NCI-H2196 treated with DMSO at 0.1 percent for 48 hours (cell line): ENCODE measurements around the gene ADCY3.

Source experiments
- DNase-seq: peaks from one replicate; lab custom pipeline; 2025; ENCODE audit not compliant: unreplicated experiment; lab: John Stamatoyannopoulos, UW

Gene ADCY3

GRCh38 chr2:24920098-24920808 is at the start of gene ADCY3:
Gene ADCY3, minus strand, starts transcription at chr2:24920237. Its CDS starts 1,250 bp downstream, at chr2:24918987.
- DNase-seq = no peak

DNA sequence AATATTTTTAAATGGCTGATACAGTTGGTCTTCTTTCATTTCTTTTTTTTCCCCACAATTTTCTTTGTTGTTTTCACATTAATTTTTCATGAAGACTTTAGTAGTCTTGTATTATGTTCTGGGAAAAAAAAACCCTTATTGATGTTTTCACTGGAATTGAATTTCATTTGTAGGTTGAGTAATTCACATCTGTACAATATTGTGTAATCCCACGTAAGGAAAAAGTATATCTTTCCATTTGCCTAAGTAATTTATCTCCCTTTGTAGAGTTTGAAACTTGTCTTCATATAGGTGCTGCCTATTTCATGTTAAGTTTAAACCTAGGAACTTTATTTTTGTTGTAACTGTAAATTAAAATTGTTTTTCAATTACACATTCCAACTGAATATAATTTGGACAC is 49.7 kb upstream of the ADCY3 start:
- no peak for DNase-seq

- DNase-seq = no peak
Observed at GRCh38 chr2:24961903-24962302, 41.9 kb upstream of the ADCY3 start.

DNA sequence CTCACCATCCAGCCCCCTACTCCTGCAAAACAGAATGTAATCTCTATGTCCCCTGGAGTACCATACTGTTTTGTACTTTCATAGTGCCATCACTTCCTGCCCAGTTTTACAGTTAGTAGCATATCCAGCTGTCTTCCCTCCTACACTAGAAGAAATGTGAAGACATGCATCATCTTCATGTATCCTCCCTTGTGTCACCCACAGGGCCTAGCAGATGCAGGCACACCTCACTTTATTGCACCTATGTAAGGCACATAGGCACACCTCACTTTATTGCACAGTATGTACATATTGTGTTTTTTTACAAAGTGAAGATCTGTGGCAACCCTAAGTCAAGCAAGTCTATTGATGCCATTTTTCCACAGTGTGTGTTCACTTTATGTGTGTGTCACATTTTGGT is 39.7 kb upstream of the ADCY3 start:
- no peak for DNase-seq

DNA sequence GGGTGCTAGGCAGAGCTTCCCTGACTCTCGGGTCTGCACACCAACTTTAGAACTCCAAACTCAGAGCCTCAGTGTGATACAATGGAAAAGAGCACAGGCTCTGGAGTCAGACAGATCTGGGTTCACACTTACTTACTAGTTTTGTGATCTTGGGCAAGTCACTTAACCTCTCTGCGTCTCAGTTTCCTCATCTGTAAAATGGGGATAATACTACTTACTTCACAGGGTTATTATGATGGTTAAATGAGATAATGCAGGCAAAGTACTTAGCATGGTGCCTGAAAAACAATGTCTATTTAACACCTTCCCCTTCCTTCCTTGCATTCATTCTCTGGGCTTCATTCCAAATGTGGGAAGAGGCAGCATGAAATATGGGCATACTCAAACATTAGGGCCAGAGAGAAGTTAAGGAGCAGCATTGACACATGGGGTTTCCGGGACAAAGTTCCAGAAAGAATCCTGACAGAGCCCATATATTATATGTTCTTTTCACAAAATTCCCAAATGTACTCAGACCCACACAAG is 38.4 kb upstream of the ADCY3 start:
- no peak for DNase-seq

- no peak for DNase-seq
Observed at GRCh38 chr2:24957976-24958375, 37.9 kb upstream of the ADCY3 start.

- no peak for DNase-seq
Observed at GRCh38 chr2:24957221-24957620, 37.2 kb upstream of the ADCY3 start.

GRCh38 chr2:24955921-24956320 is 35.9 kb upstream of the ADCY3 start:
- DNase-seq = no peak

- DNase-seq = no peak
Observed at GRCh38 chr2:24955232-24955631, 35.2 kb upstream of the ADCY3 start.

DNA sequence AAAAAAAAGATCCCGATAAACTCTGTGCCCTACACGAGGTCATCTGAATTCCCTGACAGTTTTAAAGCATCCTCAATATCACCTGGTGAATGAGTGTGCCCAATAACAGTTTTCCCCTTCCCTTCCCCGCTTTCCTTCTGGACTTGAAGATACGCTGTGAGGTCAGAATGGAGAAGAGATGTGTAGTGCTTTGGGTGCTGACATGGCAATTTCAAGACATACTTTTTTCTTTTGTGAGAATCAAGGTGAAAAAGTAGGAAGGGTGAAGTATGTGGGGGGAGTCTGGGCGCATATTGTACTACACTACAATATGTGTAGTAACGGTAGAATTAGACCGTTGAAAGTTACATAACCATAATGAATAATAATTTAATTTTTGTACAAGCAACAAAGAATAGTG is 30.1 kb upstream of the ADCY3 start:
- DNase-seq = no peak

GRCh38 chr2:24948506-24948905 is 28.5 kb upstream of the ADCY3 start:
- no peak for DNase-seq

- DNase-seq = no peak
Observed at GRCh38 chr2:24947561-24948157, 27.6 kb upstream of the ADCY3 start.

- DNase-seq = no peak
Observed at GRCh38 chr2:24945907-24946306, 25.9 kb upstream of the ADCY3 start.

GRCh38 chr2:24943427-24944053 is 23.5 kb upstream of the ADCY3 start:
- no peak for DNase-seq

DNA sequence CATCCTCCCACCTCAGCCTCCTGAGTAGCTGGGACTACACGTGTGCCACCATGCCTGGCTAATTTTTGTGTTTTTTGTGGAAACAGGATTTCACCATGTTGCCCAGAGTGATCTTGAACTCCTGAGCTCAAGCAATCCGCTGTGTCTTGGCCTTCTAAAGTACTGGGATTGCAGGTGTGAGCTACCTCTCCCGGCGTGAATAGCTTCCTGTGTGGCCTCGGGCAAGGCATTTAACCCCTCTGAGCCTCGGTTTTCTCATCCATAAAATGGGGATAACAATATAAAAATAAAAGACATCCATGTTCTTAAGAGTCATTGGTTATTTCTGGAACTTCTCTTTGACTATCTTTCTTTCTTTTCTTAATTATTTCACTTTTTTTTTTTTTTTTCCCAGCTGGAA is 19.3 kb upstream of the ADCY3 start:
- DNase-seq = no peak

DNA sequence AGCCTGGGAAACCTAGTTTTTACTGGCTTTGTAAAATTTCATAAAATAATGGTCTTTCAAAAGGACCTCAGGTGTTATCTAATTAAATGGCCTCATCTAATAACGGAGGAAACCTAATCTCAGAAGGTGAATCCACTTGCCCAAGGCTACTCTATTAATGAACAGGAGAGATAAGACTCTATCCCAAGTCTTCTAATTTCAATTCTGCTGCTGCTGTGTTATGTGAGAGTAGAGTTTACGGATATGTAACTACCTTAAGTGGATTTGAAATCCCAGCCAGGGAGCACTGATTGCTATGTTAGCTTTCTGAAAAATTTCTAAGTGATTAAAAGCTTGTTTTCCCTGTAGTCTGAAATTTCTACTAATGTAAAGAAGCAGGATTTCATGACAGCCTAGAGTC is 17.2 kb upstream of the ADCY3 start:
- DNase-seq = no peak

- DNase-seq = no peak
Observed at GRCh38 chr2:24935145-24935544, 15.1 kb upstream of the ADCY3 start.

DNA sequence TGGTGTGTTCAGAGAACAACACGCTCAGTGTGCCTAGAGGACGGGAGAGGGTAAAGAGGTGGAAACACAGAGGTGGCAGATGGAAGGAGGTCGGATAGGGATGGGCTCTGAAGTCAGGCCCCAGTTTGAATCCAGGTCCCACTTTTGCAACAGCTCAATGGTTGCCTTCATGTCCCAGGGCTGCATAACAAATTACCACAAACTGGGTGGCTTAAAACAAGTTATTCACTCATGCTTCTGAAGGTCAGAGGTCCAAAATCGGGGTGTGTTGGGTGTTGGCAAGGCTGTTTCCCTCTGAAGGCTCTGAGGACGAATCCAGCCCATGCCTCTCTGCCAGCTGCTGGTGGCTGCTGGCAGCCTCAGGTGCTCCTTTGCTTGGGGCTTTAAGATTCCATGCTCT is 12.7 kb upstream of the ADCY3 start:
- no peak for DNase-seq

GRCh38 chr2:24930768-24931167 is 10.7 kb upstream of the ADCY3 start:
- no peak for DNase-seq

- no peak for DNase-seq
Observed at GRCh38 chr2:24929230-24929629, 9.2 kb upstream of the ADCY3 start.

DNA sequence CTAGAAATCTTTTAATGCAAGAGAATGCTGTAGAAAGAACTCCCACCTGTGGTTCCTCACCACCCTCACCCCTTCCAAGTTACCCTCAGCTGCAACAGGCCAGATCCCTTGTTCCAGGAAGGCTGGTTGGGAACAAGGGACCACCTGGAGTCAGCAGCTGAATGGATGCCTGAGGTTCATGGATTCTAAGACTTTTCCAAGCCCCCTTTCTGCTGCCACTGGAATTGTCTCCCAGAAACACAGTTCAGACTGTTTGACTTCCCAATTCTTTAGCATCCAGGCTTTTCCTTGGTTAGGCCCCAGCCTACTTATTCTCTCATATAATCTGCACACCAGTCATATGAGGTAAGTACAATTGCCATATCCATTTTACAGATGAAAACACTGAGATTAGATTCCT is 8.0 kb upstream of the ADCY3 start:
- DNase-seq = no peak

- DNase-seq = no peak
Observed at GRCh38 chr2:24926602-24927252, 6.7 kb upstream of the ADCY3 start.
